H4 (cell line): ENCODE data around the gene FKRP. TPM values are rescaled to one million over a fixed set of nuclear protein-coding genes. Genes with fewer than 3 reads are reported as not detected.
"Not testable (repeated sequence)": the region's sequence is repeated elsewhere in the genome, so short reads cannot be mapped to it uniquely, and the experiment has no call there.

Experiments
- DNase-seq: peaks from one replicate; pipeline ENCODE4 v3.0.0-alpha.2; 2015; ENCODE audit warnings: low spot score
- total RNA-seq: library from RNA; depleted of rRNA; stranded (reverse); fragments of >200 nt; shearing (Covaris generic); gene quantifications from 2 replicates; pipeline ENCODE4 v1.2.3, GENCODE V29; 2014

Gene FKRP
- total RNA-seq, 1 experiment from 2014 or later, result 16.2 TPM

GRCh38 chr19:46759817-46760333 lies 14.0 kb downstream of the FKRP start:
- peak; percentile 39 for DNase-seq

- DNase-seq, result no peak
Measured at GRCh38 chr19:46760363-46760762, 14.5 kb downstream of the FKRP start.

GRCh38 chr19:46760897-46761296 lies 15.0 kb downstream of the FKRP start:
- DNase-seq, result not testable (repeated sequence)

- no peak for DNase-seq
Measured at GRCh38 chr19:46761418-46761831, 15.6 kb downstream of the FKRP start.

- no peak for DNase-seq
Measured at GRCh38 chr19:46762245-46762890, 16.5 kb downstream of the FKRP start.

DNA sequence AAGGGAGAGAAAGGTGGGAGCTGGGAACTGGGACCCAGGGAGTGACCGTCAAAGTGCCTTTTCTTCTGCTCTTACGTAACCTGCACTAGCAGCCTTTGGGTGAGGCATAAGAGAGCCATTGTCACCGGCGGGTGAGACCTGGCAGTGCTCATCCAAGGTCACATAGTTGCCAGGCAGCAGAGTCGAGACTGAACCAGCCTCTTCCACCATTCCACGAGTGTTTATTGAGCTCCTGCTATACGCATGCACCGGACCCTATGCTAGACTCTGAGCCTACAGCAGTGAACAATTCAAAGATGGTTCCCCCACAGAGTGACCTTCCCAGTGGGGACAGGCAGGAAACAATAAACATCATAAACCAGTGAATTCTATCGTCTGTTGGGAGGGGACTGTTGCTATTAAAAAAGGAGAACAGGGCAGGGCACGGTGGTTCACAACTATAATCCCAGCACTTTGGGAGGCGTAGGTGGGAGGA lies 19.0 kb downstream of the FKRP start:
- no peak for DNase-seq

- peak; percentile 51 for DNase-seq
Measured at GRCh38 chr19:46766569-46767317, 20.9 kb downstream of the FKRP start.

DNA sequence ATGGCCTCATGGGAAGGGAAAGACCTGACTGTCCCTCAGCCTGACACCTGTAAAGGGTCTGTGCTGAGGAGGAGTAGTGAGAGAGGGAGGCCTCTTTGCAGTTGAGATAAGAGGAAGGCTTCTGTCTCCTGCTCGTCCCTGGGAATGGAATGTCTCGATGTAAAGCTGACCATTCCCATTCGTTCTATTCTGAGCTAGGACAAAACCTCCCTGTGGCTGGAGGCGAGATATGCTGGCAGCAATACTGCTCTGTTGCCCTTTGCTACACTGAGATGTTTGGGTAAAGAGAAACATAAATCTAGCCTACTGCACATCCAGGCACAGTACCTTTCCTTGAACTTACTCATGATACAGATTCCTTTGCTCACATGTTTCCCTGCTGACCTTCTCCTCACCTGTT lies 22.9 kb downstream of the FKRP start:
- DNase-seq, result not testable (repeated sequence)

DNA sequence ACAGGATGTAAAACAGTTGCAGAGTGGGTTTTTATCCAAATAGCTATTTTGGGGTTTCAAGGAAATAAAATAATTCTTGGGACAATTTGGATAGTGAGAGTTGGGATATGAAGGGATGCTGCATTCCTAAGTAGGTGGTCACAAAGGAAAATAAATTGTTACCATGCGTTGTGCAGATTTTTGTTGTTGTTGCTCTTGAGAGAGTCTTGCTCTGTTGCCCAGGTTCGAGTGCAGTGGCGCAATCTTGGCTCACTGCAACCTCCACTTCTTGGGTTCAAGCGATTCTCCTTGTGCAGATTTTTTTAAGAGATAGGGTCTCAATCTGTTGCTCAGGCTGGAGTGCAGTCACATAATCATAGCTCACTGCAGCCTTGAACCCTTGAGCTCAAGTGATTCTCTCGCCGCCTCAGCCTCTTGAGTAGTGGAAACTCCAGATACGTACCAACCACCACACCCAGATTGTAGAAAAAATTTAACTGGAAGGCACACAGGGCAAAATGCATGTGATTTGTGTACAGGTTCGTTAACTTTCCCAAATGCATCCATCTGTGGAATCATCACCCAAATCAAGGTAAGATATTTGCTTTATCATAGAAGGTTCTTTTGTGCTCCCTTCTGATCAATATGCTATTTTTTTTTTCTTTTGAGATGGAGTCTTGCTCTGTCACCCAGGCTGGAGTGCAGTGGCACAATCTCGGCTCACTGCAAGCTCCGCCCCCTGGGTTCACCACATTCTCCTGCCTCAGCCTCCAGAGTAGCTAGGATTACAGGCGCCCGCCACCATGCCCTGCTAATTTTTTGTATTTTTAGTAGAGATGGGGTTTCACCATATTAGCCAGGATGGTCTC lies 26.5 kb downstream of the FKRP start:
- no peak for DNase-seq

DNA sequence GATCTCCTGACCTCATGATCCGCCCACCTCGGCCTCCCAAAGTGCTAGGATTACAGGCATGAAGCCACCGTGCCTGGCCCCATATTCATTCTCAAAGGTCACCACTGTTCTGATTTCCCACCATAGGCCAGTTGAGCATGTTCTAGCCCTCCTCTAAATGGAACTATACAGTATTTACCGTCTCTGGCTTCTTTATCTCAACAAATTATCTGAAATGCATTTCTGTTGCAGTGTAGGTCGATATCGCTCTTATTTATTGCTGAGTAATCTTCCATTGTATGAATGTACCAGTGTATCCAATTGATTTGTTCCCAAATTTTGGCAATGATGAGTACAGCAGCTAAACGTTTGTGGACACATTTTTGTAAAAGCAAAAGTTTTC lies 27.2 kb downstream of the FKRP start:
- no peak for DNase-seq

GRCh38 chr19:46775642-46776258 lies 29.9 kb downstream of the FKRP start:
- no peak for DNase-seq

- DNase-seq, result no peak
Measured at GRCh38 chr19:46776927-46777911, 31.4 kb downstream of the FKRP start.

- DNase-seq, result not testable (repeated sequence)
Measured at GRCh38 chr19:46777956-46778645, 32.2 kb downstream of the FKRP start.

- no peak for DNase-seq
Measured at GRCh38 chr19:46782355-46783019, 36.6 kb downstream of the FKRP start.

- no peak for DNase-seq
Measured at GRCh38 chr19:46783670-46784069, 37.8 kb downstream of the FKRP start.

DNA sequence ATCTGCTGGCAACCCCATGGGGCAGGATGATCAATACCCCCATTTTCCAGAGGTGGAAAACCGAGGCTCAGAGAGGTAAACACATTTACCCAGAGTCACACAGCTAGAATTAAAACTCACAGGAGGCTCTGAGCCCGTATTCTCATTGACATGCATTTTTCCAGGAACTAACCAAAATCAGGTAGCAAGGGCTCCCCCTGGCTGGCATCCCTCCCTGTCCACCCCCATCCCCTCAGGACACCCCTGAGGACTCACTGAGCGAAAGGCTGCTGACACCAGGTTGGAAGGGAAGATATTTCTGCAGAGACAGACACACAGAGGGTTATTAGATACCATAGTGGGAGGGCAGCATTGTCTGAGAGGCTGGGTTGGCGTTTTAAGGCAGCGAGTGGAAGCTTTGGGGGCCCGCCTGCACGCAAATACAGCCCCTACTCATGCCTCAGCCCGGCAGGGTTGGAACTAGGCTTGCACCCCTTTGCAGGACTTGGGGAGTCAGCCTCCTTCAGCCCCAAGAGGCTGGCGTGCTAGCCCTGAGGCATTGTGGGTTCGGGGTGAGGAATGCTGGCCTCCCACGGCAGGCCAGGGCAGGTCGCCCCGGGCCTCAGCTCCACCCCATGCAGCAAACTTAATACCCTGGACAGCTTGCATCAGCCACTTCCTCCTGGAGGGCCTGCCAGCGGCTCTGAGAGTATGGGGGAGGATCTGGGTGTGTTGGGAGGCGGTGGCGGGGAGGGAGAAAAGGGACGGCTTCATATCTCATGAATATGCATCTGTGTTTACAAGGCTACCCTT lies 38.6 kb downstream of the FKRP start:
- peak; percentile 97 for DNase-seq

GRCh38 chr19:46785054-46785979 lies 39.5 kb downstream of the FKRP start:
- peak; percentile 21 for DNase-seq

DNA sequence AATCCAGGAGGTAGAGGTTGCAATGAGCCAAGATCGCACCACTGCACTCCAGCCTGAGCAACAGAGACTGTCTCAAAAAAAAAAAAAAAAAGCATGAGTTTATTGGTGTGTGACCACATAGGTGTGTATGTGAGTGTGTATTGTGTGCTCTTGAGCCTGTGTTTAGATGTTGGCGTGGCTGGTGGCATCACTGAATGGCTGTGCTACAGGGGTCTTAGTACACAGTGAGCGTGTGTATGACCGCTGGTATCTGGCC lies 40.1 kb downstream of the FKRP start:
- no peak for DNase-seq
